ENCODE results near the gene OR6Q1. TPM values are rescaled to one million over a fixed set of nuclear protein-coding genes. Genes with fewer than 3 reads are reported as not detected.
"Not testable (repeated sequence)": the region's sequence is repeated elsewhere in the genome, so short reads cannot be mapped to it uniquely, and the experiment has no call there.

Gene OR6Q1
- polyA plus RNA-seq, 1 donor (not counting 4 experiments of a cell fraction or from before 2014, with no cell fraction given), result not detected

- Histone ChIP-seq H3K9ac (ENCODE audit: control insufficient read depth, extremely low read depth, insufficient read depth, low read length) (no peak overlapping the region), H3K4me2 (ENCODE audit: control insufficient read depth, extremely low read depth, insufficient read depth, low read depth, low read length) (no peak overlapping the region), H2AFZ (ENCODE audit: control insufficient read depth, low read length) (no peak overlapping the region), H3K4me1 (ENCODE audit: control insufficient read depth, extremely low read depth, insufficient read depth, low read length) (no peaks in the 10 kb centered on the region), H3K36me3 (ENCODE audit: control insufficient read depth in 2 of 2, extremely low read depth in 1 of 2, insufficient read depth in 2 of 2, low read length in 2 of 2) (no peaks in the 10 kb centered on the region), H3K79me2 (ENCODE audit: control insufficient read depth, insufficient read depth, low read length) (no peaks in the 10 kb centered on the region), H3K4me3 (ENCODE audit: control insufficient read depth in 2 of 3, extremely low read depth in 1 of 3, insufficient read depth in 2 of 3, low read depth in 1 of 3, low read length in 3 of 3) (no peak overlapping the region), H3K27ac (ENCODE audit: control insufficient read depth, insufficient read depth, low read length) (no peak overlapping the region), H4K20me1 (ENCODE audit: control insufficient read depth, extremely low read depth, insufficient read depth, low read length) (no peaks in the 10 kb centered on the region), H3K9me3 (ENCODE audit: control insufficient read depth, low read depth, low read length) (no peaks in the 10 kb centered on the region), H3K9me1 (ENCODE audit: control insufficient read depth, extremely low read depth, insufficient read depth, low read length) (no peaks in the 10 kb centered on the region), H3K27me3 (ENCODE audit: control insufficient read depth, extremely low read depth, insufficient read depth, low read length) (no peaks in the 10 kb centered on the region)
- no peak for TF ChIP-seq CTCF (optimal IDR thresholded peaks at IDR 0.05 in 1 of 3, IDR thresholded peaks at IDR 0.05 in 1 of 3, conservative IDR thresholded peaks at IDR 0.05 in 1 of 3; ENCODE audit: extremely low read depth in 1 of 3, insufficient read depth in 2 of 3, low read length in 3 of 3)
- TF ChIP-seq EZH2 (IDR thresholded peaks at IDR 0.05; ENCODE audit: low read length), result no peak
- FAIRE-seq (no peak), DNase-seq (ENCODE audit: low read depth, low spot score) (no peak)
- dilution Hi-C loops (cut with MboI; ENCODE audit: extremely low pct_ligation_motif_present, low sequenced_read_pairs), result no loop called here
Measured at GRCh38 chr11:57982776-57983175, 48.0 kb upstream of the OR6Q1 start.

GRCh38 chr11:57983191-57983590 is 47.6 kb upstream of the OR6Q1 start:
- Histone ChIP-seq H3K27me3 (ENCODE audit: control insufficient read depth, extremely low read depth, insufficient read depth, low read length) (no peaks in the 10 kb centered on the region), H3K9me1 (ENCODE audit: control insufficient read depth, extremely low read depth, insufficient read depth, low read length) (no peaks in the 10 kb centered on the region), H2AFZ (ENCODE audit: control insufficient read depth, low read length) (no peak overlapping the region), H3K4me1 (ENCODE audit: control insufficient read depth, extremely low read depth, insufficient read depth, low read length) (no peaks in the 10 kb centered on the region), H3K79me2 (ENCODE audit: control insufficient read depth, insufficient read depth, low read length) (no peaks in the 10 kb centered on the region), H3K9ac (ENCODE audit: control insufficient read depth, extremely low read depth, insufficient read depth, low read length) (no peak overlapping the region), H3K27ac (ENCODE audit: control insufficient read depth, insufficient read depth, low read length) (no peak overlapping the region), H4K20me1 (ENCODE audit: control insufficient read depth, extremely low read depth, insufficient read depth, low read length) (no peaks in the 10 kb centered on the region), H3K9me3 (ENCODE audit: control insufficient read depth, low read depth, low read length) (no peaks in the 10 kb centered on the region), H3K36me3 (ENCODE audit: control insufficient read depth in 2 of 2, extremely low read depth in 1 of 2, insufficient read depth in 2 of 2, low read length in 2 of 2) (no peaks in the 10 kb centered on the region), H3K4me2 (ENCODE audit: control insufficient read depth, extremely low read depth, insufficient read depth, low read depth, low read length) (no peak overlapping the region), H3K4me3 (ENCODE audit: control insufficient read depth in 2 of 3, extremely low read depth in 1 of 3, insufficient read depth in 2 of 3, low read depth in 1 of 3, low read length in 3 of 3) (no peak overlapping the region)
- dilution Hi-C loops (cut with MboI; ENCODE audit: extremely low pct_ligation_motif_present, low sequenced_read_pairs), result no loop called here
- TF ChIP-seq EZH2 (IDR thresholded peaks at IDR 0.05; ENCODE audit: low read length) (no peak), CTCF (optimal IDR thresholded peaks at IDR 0.05 in 1 of 3, IDR thresholded peaks at IDR 0.05 in 1 of 3, conservative IDR thresholded peaks at IDR 0.05 in 1 of 3; ENCODE audit: extremely low read depth in 1 of 3, insufficient read depth in 2 of 3, low read length in 3 of 3) (no peak)
- no peak for DNase-seq (ENCODE audit: low read depth, low spot score)
- FAIRE-seq, result no peak

- H2AFZ ChIP-seq (ENCODE audit: control insufficient read depth, low read length); H3K9me3 ChIP-seq (ENCODE audit: control insufficient read depth, low read depth, low read length); H3K4me2 ChIP-seq (ENCODE audit: control insufficient read depth, extremely low read depth, insufficient read depth, low read depth, low read length); H3K4me3 ChIP-seq (ENCODE audit: control insufficient read depth in 2 of 3, extremely low read depth in 1 of 3, insufficient read depth in 2 of 3, low read depth in 1 of 3, low read length in 3 of 3); H3K9ac ChIP-seq (ENCODE audit: control insufficient read depth, extremely low read depth, insufficient read depth, low read length); H3K36me3 ChIP-seq (ENCODE audit: control insufficient read depth in 2 of 2, extremely low read depth in 1 of 2, insufficient read depth in 2 of 2, low read length in 2 of 2); H3K4me1 ChIP-seq (ENCODE audit: control insufficient read depth, extremely low read depth, insufficient read depth, low read length); H3K27me3 ChIP-seq (ENCODE audit: control insufficient read depth, extremely low read depth, insufficient read depth, low read length); H3K27ac ChIP-seq (ENCODE audit: control insufficient read depth, insufficient read depth, low read length); H4K20me1 ChIP-seq (ENCODE audit: control insufficient read depth, extremely low read depth, insufficient read depth, low read length); FAIRE-seq; H3K79me2 ChIP-seq (ENCODE audit: control insufficient read depth, insufficient read depth, low read length); dilution Hi-C loops (cut with MboI; ENCODE audit: extremely low pct_ligation_motif_present, low sequenced_read_pairs); DNase-seq (ENCODE audit: low read depth, low spot score); H3K9me1 ChIP-seq (ENCODE audit: control insufficient read depth, extremely low read depth, insufficient read depth, low read length): not testable (repeated sequence)
Measured at GRCh38 chr11:57999523-57999922, 31.2 kb upstream of the OR6Q1 start.

GRCh38 chr11:58000021-58000420 is 30.7 kb upstream of the OR6Q1 start:
- H3K4me1 ChIP-seq (ENCODE audit: control insufficient read depth, extremely low read depth, insufficient read depth, low read length); H3K36me3 ChIP-seq (ENCODE audit: control insufficient read depth in 2 of 2, extremely low read depth in 1 of 2, insufficient read depth in 2 of 2, low read length in 2 of 2); H3K4me2 ChIP-seq (ENCODE audit: control insufficient read depth, extremely low read depth, insufficient read depth, low read depth, low read length); H2AFZ ChIP-seq (ENCODE audit: control insufficient read depth, low read length); FAIRE-seq; H4K20me1 ChIP-seq (ENCODE audit: control insufficient read depth, extremely low read depth, insufficient read depth, low read length); H3K9me1 ChIP-seq (ENCODE audit: control insufficient read depth, extremely low read depth, insufficient read depth, low read length); DNase-seq (ENCODE audit: low read depth, low spot score); H3K27me3 ChIP-seq (ENCODE audit: control insufficient read depth, extremely low read depth, insufficient read depth, low read length); H3K79me2 ChIP-seq (ENCODE audit: control insufficient read depth, insufficient read depth, low read length); H3K27ac ChIP-seq (ENCODE audit: control insufficient read depth, insufficient read depth, low read length); H3K9ac ChIP-seq (ENCODE audit: control insufficient read depth, extremely low read depth, insufficient read depth, low read length); H3K4me3 ChIP-seq (ENCODE audit: control insufficient read depth in 2 of 3, extremely low read depth in 1 of 3, insufficient read depth in 2 of 3, low read depth in 1 of 3, low read length in 3 of 3); H3K9me3 ChIP-seq (ENCODE audit: control insufficient read depth, low read depth, low read length); dilution Hi-C loops (cut with MboI; ENCODE audit: extremely low pct_ligation_motif_present, low sequenced_read_pairs): not testable (repeated sequence)

Data from keratinocyte (primary cell).